ENCODE measurements around the gene SHISA9.

The SHISA9 gene

DNA sequence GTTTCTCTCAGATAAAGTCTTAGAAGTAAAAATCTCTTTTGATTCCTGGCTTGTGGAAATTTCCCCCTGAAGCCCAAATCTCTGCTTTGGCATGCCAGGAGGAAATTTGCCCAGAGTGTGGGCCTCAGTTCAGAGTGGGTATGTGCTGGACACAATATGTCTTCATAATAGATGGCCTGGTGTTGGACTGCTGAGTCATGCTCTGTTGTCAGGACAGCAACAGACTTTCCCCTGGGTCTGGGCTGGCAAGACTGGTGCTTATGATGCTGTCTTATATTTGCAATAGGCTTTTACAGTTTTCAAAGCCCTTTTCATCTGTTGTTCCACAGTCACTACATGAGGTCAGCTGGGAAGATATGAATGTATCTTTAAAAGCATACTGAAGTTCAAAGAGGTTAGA is 57.0 kb downstream of the SHISA9 start:
- no peaks in the 10 kb centered on the region for H3K9me3 Mint-ChIP-seq
- no peak overlapping the region for H3K4me3 Mint-ChIP-seq
- no peak overlapping the region for H3K27ac Mint-ChIP-seq
- H3K27me3 Mint-ChIP-seq = no peaks in the 10 kb centered on the region
- H3K36me3 Mint-ChIP-seq (ENCODE audit: low read depth) = no peaks in the 10 kb centered on the region
- H3K4me1 Mint-ChIP-seq (ENCODE audit: low read depth) = no peaks in the 10 kb centered on the region

DNA sequence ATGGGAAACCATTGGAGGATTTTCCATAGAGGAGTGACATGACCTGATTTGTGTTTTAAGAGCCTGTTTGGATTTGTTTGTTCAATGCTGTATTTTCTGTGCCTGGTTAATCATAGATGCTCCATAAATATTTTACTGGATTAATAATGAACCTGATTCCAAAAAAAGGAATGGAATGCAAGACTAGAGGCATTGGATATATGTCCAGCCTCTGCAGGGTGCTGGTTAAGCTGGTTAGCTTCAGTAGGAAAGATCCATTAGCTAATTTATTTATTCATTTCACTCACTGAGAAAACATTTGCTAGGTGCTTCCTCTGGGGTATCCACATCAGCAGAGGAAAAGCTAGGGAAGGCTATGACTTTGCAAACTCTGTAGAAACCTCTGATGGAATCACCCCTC is 57.7 kb downstream of the SHISA9 start:
- H3K4me3 Mint-ChIP-seq = no peak overlapping the region
- H3K27me3 Mint-ChIP-seq = no peaks in the 10 kb centered on the region
- no peak overlapping the region for H3K27ac Mint-ChIP-seq
- no peaks in the 10 kb centered on the region for H3K4me1 Mint-ChIP-seq (ENCODE audit: low read depth)
- no peaks in the 10 kb centered on the region for H3K9me3 Mint-ChIP-seq
- no peaks in the 10 kb centered on the region for H3K36me3 Mint-ChIP-seq (ENCODE audit: low read depth)

DNA sequence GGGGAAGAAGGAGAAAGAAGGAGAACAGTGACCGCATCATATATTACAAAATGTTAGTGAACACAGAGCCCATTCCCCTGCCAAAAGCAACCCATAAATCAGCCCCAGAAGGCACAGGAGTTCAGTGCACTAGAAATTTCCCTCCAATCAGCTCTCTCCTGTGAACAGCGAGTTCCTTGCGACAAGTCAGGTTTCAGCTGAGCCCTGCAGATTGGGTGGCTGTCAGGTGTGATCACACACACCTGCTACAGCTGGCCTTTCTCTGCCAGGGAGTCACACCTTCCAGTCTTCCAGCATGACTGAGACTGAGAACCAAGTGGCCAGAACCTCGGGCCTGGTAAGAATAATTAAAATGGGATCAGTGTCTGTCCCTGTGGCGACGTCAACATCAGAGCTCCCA is 60.2 kb downstream of the SHISA9 start:
- no peaks in the 10 kb centered on the region for H3K4me1 Mint-ChIP-seq (ENCODE audit: low read depth)
- H3K4me3 Mint-ChIP-seq = no peak overlapping the region
- H3K36me3 Mint-ChIP-seq (ENCODE audit: low read depth) = no peaks in the 10 kb centered on the region
- H3K27me3 Mint-ChIP-seq = no peaks in the 10 kb centered on the region
- no peak overlapping the region for H3K27ac Mint-ChIP-seq
- H3K9me3 Mint-ChIP-seq = no peaks in the 10 kb centered on the region

DNA sequence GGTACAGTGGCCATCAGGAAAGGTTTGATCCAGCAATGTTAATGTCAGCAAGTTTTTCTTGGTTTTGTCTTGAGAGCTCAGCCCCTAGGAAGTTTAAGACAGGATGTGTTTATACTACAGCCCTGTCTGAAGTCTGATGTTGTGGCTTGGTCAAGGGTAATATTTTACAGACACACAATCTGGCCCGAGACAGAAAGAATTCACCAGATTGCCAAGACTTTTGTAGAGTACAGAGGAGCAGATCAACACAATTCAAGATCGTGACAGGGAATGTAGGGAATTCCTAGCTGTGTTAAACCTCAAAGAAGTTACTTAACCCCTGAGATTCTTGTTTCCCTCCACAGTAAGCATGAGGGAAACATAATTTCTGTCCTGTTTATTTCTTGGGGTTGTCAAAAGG is 63.1 kb downstream of the SHISA9 start:
- Mint-ChIP-seq H3K4me1 (ENCODE audit: low read depth) (no peaks in the 10 kb centered on the region), H3K27ac (no peak overlapping the region), H3K27me3 (no peaks in the 10 kb centered on the region), H3K36me3 (ENCODE audit: low read depth) (no peaks in the 10 kb centered on the region), H3K9me3 (no peaks in the 10 kb centered on the region), H3K4me3 (no peak overlapping the region)

GRCh38 chr16:12965274-12965804 is 63.9 kb downstream of the SHISA9 start:
- H3K27ac Mint-ChIP-seq = no peak overlapping the region
- H3K9me3 Mint-ChIP-seq = no peaks in the 10 kb centered on the region
- no peaks in the 10 kb centered on the region for H3K36me3 Mint-ChIP-seq (ENCODE audit: low read depth)
- no peaks in the 10 kb centered on the region for H3K27me3 Mint-ChIP-seq
- no peaks in the 10 kb centered on the region for H3K4me1 Mint-ChIP-seq (ENCODE audit: low read depth)
- H3K4me3 Mint-ChIP-seq = no peak overlapping the region

GRCh38 chr16:12971241-12971640 is 69.8 kb downstream of the SHISA9 start:
- no peaks in the 10 kb centered on the region for H3K36me3 Mint-ChIP-seq (ENCODE audit: low read depth)

GRCh38 chr16:12972246-12972645 is 70.8 kb downstream of the SHISA9 start:
- no peaks in the 10 kb centered on the region for H3K4me1 Mint-ChIP-seq (ENCODE audit: low read depth)
- no peak overlapping the region for H3K27ac Mint-ChIP-seq
- H3K36me3 Mint-ChIP-seq (ENCODE audit: low read depth) = no peaks in the 10 kb centered on the region
- peaks cover 5% of the 10 kb centered on the region for H3K9me3 Mint-ChIP-seq
- H3K4me3 Mint-ChIP-seq = no peak overlapping the region
- no peaks in the 10 kb centered on the region for H3K27me3 Mint-ChIP-seq

More at GRCh38 chr16:12971241-12971640, 69.8 kb downstream of the SHISA9 start:
- no peak overlapping the region for H3K27ac Mint-ChIP-seq
- no peaks in the 10 kb centered on the region for H3K4me1 Mint-ChIP-seq (ENCODE audit: low read depth)
- no peak overlapping the region for H3K4me3 Mint-ChIP-seq
- no peaks in the 10 kb centered on the region for H3K9me3 Mint-ChIP-seq
- no peaks in the 10 kb centered on the region for H3K27me3 Mint-ChIP-seq

- Mint-ChIP-seq H3K36me3 (ENCODE audit: low read depth) (no peaks in the 10 kb centered on the region), H3K4me3 (no peak overlapping the region), H3K9me3 (peaks cover 5% of the 10 kb centered on the region), H3K4me1 (ENCODE audit: low read depth) (no peaks in the 10 kb centered on the region), H3K27me3 (no peaks in the 10 kb centered on the region), H3K27ac (no peak overlapping the region)
Observed at GRCh38 chr16:12975766-12976165, 74.4 kb downstream of the SHISA9 start.

GRCh38 chr16:12976496-12976895 is 75.1 kb downstream of the SHISA9 start:
- no peak overlapping the region for H3K27ac Mint-ChIP-seq

GRCh38 chr16:12976936-12977335 is 75.5 kb downstream of the SHISA9 start:
- H3K4me3 Mint-ChIP-seq = no peak overlapping the region
- no peaks in the 10 kb centered on the region for H3K36me3 Mint-ChIP-seq (ENCODE audit: low read depth)
- H3K27me3 Mint-ChIP-seq = no peaks in the 10 kb centered on the region
- H3K4me1 Mint-ChIP-seq (ENCODE audit: low read depth) = no peaks in the 10 kb centered on the region
- peaks cover 5% of the 10 kb centered on the region for H3K9me3 Mint-ChIP-seq
- H3K27ac Mint-ChIP-seq = no peak overlapping the region

More at GRCh38 chr16:12976496-12976895, 75.1 kb downstream of the SHISA9 start:
- Mint-ChIP-seq H3K9me3 (peaks cover 5% of the 10 kb centered on the region), H3K4me3 (no peak overlapping the region), H3K27me3 (no peaks in the 10 kb centered on the region), H3K36me3 (ENCODE audit: low read depth) (no peaks in the 10 kb centered on the region), H3K4me1 (ENCODE audit: low read depth) (no peaks in the 10 kb centered on the region)

GRCh38 chr16:12985516-12985915 is 84.1 kb downstream of the SHISA9 start:
- Mint-ChIP-seq H3K4me3 (no peak overlapping the region), H3K36me3 (ENCODE audit: low read depth) (no peaks in the 10 kb centered on the region), H3K9me3 (no peaks in the 10 kb centered on the region), H3K27me3 (peaks cover 3% of the 10 kb centered on the region), H3K27ac (no peak overlapping the region), H3K4me1 (ENCODE audit: low read depth) (no peaks in the 10 kb centered on the region)

GRCh38 chr16:12988071-12988470 is 86.7 kb downstream of the SHISA9 start:
- H3K9me3 Mint-ChIP-seq = no peaks in the 10 kb centered on the region
- peaks cover 6% of the 10 kb centered on the region for H3K27me3 Mint-ChIP-seq
- no peak overlapping the region for H3K4me3 Mint-ChIP-seq
- no peak overlapping the region for H3K27ac Mint-ChIP-seq
- no peaks in the 10 kb centered on the region for H3K4me1 Mint-ChIP-seq (ENCODE audit: low read depth)
- no peaks in the 10 kb centered on the region for H3K36me3 Mint-ChIP-seq (ENCODE audit: low read depth)

- no peaks in the 10 kb centered on the region for H3K9me3 Mint-ChIP-seq
- H3K36me3 Mint-ChIP-seq (ENCODE audit: low read depth) = no peaks in the 10 kb centered on the region
- no peak overlapping the region for H3K4me3 Mint-ChIP-seq
- H3K27me3 Mint-ChIP-seq = peaks cover 6% of the 10 kb centered on the region
- H3K4me1 Mint-ChIP-seq (ENCODE audit: low read depth) = no peaks in the 10 kb centered on the region
- no peak overlapping the region for H3K27ac Mint-ChIP-seq
Observed at GRCh38 chr16:12992066-12992465, 90.7 kb downstream of the SHISA9 start.

DNA sequence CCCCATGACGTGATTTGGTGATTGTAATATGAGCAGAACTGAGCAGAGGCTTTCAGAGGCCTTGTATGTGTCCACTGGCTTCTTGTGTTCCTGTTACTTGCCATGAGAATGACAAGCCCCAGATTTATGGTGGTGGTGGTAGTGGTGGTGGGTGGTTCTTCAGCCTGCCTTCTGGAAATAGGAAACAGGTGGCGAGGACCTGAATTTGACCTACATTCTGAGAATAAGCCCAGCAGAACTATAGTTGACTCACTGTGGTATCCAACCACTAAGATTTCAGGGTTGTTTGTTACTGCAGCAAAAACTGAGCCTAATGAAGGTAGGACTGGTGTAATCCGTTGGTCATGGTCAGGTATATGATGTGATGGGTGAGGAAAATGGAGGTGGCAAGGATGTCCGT is 93.0 kb downstream of the SHISA9 start:
- H3K27me3 Mint-ChIP-seq = peaks cover 4% of the 10 kb centered on the region

GRCh38 chr16:12995721-12996372 is 94.4 kb downstream of the SHISA9 start:
- H3K36me3 Mint-ChIP-seq (ENCODE audit: low read depth) = no peaks in the 10 kb centered on the region
- peaks cover 4% of the 10 kb centered on the region for H3K27me3 Mint-ChIP-seq
- H3K9me3 Mint-ChIP-seq = peaks cover 4% of the 10 kb centered on the region
- H3K27ac Mint-ChIP-seq = no peak overlapping the region
- no peaks in the 10 kb centered on the region for H3K4me1 Mint-ChIP-seq (ENCODE audit: low read depth)
- no peak overlapping the region for H3K4me3 Mint-ChIP-seq

More for the DNA sequence above, 93.0 kb downstream of the SHISA9 start:
- no peaks in the 10 kb centered on the region for H3K4me1 Mint-ChIP-seq (ENCODE audit: low read depth)
- H3K27ac Mint-ChIP-seq = no peak overlapping the region
- H3K9me3 Mint-ChIP-seq = peaks cover 4% of the 10 kb centered on the region
- H3K4me3 Mint-ChIP-seq = no peak overlapping the region
- no peaks in the 10 kb centered on the region for H3K36me3 Mint-ChIP-seq (ENCODE audit: low read depth)
